T-helper 9 cell (primary cell): ENCODE measurements around the gene PDE6G.
A peak's percentile ranks its signal among the peaks of the same experiment; 100 is the strongest.
"Not testable (repeated sequence)": the region's sequence is repeated elsewhere in the genome, so short reads cannot be mapped to it uniquely, and the experiment has no call there.

ENCODE experiments used
- DNase-seq: peaks from one replicate; pipeline ENCODE4 v3.0.0-alpha.2; 2020

PDE6G gene

GRCh38 chr17:81630274-81630673 is 26.1 kb downstream of the PDE6G start:
- no peak for DNase-seq

DNA sequence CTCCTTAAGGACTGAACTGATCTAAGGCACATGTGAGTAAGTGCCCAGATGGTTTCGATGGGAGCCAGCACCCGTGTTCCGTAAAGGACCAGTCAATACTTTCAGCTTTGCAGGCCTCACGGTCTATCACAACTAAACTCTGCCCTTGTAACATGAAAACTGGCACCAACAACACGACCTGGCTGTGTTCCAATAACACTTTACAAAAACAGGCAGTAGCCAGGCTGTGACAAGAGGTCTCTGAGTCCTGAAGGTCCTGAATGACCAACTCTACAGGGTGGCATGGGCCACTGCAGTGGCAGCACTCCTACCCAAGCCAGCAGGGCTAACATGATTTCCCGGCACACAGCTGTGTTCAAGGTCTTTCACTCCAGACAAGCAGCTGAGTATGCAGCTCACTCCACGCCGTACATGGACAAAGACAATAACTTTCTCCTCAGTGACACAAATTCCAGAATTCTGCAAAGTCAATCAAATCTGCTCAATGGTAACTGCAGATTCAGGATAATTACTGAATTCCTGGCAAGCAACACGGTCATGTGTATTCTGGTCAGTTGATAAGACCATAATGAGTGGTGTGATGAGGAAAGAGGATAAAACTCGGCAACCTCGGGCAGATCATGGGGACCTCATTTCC is 34.7 kb downstream of the PDE6G start:
- DNase-seq = no peak

DNA sequence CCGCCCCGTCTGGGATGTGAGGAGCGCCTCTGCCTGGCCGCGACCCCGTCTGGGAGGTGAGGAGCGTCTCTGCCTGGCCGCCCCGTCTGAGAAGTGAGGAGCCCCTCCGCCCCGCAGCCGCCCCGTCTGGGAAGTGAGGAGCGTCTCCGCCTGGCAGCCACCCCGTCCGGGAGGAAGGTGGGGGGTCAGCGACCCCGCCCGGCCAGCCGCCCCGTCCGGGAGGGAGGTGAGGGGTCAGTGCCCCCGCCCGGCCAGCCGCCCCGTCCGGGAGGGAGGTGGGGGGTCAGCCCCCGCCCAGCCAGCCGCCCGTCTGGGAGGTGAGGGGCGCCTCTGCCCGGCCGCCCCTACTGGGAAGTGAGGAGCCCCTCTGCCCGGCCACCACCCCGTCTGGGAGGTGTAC is 38.0 kb downstream of the PDE6G start:
- DNase-seq = not testable (repeated sequence)

DNA sequence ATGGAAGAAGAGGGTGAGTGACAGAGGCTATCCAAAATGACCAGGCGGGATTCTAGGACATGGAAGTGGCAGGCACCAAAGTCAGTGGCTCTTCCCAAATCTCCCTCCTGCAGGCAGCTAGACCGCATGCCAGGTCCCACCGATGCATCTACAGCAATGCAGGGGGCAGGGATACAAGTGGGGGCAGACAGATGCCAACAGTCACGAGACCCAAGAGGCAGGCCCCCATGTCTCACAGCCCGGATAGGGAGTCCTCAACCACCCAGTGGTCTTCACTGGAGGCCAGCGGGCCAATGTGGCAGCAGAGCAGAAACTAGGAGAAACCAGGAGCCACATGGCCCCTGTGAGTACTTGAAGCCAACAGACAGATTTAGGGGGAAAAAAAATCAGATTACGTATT is 39.5 kb downstream of the PDE6G start:
- no peak for DNase-seq

DNA sequence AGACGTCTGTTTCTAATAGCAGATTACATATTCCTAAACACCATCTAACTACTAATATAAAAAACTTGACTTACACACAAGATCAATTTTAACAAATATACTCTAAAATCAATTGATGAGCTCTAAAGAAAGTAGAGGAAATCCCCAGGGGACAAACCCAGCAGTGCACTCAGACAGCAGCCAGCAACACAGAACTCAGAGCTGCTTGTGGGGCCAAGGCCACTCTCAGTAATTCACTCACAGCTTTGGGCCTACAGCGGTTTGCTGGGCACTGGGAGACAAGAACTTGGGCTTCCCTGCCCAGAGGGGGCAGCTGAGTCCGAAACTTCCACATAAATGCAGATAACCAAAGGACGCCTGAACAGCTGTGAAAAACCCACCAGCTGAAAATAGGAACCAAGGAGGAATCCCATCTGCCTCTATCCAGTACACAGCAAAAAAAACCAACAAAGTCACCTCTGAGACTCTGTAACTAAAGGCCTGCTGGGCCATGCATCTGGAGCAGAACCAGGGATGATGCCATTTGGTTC is 40.9 kb downstream of the PDE6G start:
- no peak for DNase-seq

- no peak for DNase-seq
Measured at GRCh38 chr17:81612172-81612970, 44.0 kb downstream of the PDE6G start.

DNA sequence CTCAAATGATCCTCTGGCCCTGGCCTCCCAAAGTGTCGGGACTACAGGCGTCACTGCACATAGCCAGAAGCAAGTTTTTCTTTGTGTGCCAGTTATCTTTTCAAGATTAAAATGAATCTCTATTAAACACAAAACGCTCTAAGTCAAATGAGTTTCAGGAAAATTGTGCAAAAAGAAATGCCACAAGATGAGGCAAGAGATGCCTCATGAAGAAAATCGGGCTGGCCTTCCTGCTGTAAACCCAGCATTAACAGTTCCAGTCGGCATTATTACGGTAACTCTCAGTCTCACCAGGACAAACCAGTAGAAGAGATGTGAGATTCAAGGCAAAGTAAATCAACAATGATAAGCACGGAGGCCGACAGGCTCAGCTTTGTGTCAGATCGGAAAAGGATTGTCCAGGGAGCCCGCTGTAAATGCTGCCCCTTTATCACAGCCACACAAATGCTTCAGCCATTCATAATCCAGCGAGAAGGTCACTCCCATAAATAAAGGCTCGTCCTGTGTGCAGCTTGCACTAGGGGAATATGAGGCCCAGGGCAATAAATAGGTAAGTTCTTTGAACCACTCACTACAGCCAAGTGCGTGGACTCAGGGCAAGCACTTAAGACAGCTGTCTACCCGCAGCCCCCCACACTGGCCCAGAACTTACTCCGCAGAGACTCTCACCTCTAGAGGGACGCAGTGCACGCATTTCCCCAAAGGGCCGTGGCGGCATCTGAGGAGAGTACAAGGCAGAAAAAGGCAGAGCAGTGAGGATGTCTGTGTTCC is 46.6 kb downstream of the PDE6G start:
- no peak for DNase-seq

DNA sequence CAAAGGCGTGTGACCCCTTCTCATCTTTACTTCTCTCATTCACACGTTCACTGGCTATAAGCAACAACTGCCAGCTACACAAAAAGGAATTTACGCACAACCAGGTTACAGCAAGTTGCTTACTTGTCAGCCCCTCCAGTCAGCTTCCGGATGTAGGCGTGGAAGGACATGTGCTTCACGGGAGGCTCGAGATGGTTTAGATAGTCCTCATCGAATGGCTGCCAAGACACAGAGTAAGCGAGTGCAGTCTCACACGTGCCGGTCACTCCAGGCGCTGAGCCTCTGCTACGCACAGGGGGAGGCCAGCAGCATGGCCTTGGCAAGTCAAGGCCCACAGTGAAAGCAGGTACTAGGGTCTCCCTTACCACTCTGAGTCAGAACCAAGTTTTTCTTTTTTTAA is 47.7 kb downstream of the PDE6G start:
- no peak for DNase-seq

DNA sequence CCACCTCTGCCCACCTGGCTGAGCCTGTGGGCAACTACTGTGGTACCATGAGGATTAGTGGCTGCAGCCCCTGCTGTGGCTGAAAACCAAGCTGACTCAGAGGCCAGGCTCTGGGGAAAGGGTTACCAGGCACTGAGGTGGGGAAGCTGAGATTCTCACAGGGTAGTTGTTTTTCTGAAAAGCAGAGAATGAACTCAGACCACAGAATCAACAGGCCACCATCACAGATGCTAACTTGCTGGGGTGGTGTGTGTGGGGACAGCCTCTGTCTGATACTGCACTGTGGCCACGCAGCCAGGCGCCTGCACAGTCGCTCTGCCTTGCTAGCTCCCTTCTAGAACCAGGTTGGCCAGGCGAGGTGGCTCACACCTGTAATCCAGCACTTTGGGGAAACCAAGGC is 48.3 kb downstream of the PDE6G start:
- no peak for DNase-seq

- no peak for DNase-seq
Measured at GRCh38 chr17:81607431-81607830, 48.9 kb downstream of the PDE6G start.

GRCh38 chr17:81603846-81604610 is 52.3 kb downstream of the PDE6G start:
- no peak for DNase-seq

DNA sequence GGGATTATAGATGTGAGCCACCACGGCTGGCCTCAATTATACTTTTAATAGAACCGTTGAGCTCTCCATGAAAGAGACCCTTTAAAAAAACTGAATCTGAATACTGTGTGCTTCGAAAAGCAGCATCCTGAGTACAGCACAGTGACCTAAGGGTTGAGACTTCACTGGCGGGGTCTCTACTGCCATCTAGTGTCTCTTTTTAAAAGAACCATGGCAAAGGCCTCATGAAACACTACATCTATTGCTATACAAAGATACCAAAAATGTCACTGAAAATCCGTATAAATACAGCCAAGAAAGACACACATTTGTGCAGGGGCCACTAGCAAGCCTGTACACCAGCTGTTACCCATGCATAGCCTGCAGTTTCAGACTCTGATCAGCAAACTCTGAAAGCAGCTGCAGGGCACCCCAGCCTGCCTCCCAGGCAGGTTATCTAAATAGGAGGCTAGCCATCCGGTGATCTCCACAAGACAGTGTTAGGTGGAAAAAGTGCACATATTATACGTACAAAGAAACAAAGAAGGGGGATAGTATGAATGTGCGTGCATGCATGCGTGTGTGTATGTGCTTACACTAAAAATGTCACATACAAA is 54.7 kb downstream of the PDE6G start:
- peak; percentile 10 for DNase-seq
